GM21390 (cell line): ENCODE results near the gene CFAP97D1.

Experiments used
- ATAC-seq: cut with Tn5 transposase; IDR thresholded peaks from one replicate; pipeline ENCODE4 v1.9.1; 2021; ENCODE audit not compliant: unreplicated experiment

CFAP97D1 gene

GRCh38 chr17:43780135-43780534, at the start of gene CFAP97D1:
CFAP97D1 (plus strand) TSS chr17:43780435; CDS start chr17:43780463, 28 bp downstream.
- ATAC-seq, result no peak

DNA sequence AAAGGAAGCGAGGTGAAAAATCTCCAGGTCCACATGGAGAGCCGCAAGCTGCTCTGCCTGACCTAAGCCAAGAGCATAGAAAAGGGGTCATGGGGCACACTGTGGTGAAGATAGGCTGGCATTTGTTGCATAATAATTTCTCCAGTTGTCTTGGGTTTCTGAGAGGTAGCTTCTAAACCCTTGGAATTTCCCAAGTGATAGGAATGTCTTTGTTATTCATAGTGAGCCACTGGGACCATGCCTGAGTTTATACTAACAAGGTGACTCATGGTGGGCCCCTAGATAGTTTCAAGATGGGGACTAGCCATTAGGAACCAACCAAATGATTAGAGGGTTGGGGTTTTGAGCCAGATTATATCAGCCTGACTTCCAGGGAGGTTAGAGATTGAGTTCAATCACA, 47.3 kb upstream of the CFAP97D1 start:
- ATAC-seq, result no peak

DNA sequence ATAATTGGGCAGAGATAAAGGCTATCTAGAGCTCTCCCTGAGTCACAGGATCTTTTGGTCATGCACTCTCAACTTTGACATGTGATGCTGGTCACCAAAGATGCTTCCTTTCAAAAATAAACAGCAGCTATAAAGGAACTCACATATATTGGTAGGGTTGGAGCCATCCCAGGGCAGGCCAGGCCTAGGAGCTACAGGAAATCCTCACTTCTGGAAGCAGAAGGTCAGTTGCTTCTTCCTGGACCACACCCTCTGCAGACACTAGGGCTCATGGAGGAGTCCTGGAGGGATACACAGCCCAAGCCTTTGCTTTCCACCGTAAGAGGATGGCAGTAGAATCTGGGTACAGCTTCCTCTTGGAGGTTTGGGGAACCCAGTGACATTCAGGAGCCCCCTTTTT, 46.3 kb upstream of the CFAP97D1 start:
- ATAC-seq, result no peak

- ATAC-seq, result no peak
These were observed 45.9 kb upstream of the CFAP97D1 start for GRCh38 chr17:43734376-43734775.

DNA sequence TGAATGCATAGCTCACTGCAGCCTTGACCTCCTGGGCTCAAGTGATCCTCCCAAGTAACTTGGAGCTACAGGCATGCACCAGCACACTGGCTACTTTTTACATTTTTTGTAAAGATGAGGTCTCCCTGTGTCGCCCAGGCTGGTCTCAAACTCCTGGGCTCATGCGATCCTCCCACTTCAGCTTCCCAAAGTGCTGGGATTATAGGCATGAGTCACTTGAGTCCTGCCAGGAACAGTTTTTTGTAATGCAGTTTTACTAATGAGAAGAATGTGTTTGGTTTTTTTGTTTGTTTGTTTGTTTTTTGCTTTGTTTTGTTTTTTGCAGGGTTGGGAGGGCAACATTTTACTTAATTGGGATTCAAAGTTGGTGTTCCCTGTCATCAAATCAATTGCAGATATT, 43.8 kb upstream of the CFAP97D1 start:
- ATAC-seq, result no peak

DNA sequence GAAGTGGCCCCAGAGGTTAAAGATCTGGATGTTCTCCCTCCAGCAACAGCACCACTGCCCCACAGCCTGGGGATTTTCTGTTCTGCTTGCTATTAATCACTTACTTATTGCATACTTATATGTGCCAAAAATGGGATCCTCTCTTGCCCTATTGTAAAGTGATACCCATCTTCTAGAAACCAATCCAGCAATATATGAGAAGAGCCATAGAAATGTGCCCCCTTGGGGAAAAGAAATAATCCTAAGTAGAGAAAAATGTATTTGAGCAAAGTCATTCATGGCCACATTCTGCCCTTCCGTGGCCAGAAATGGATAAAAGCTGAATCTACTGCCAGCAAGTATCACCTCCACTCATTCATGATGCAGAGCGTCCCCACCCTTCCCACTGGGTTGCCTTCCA, 42.5 kb upstream of the CFAP97D1 start:
- ATAC-seq, result no peak

DNA sequence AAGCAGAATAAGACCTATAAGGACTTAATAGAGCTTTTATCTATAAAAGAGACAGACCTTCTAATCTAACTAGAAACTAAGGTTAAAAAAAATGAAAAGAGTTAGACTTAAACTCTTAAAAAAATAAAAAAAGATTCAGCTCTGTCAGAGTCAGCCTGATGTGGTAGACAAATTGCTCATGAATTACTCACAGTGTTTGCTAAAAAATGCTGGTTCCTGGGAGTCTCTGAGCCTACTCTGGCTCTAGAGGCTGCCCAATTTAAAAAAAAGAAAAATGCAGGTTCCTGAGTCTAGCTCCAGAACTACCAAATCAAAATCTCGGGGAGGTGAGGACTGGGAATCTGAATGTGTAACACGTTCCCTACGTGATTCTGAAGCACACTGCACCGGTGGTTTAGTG, 39.7 kb upstream of the CFAP97D1 start:
- no peak for ATAC-seq

DNA sequence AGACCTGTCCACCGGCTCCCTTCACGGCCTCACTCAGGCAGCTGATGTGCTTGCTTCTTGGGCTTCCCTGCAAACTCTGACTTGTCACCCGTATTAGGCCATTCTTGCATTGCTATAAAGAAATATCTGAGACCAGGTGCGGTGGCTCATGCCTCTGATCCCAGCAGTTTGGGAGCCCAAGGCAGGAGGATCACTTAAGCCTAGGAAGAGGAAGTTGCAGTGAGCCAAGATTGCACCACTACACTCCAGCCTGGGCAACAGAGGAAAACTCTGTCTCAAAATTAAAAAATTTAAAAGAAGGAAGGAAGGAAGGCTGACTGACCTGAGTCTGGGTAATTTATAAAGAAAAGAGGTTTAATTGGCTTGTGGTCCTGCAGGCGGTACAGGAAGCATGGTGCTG, 38.6 kb upstream of the CFAP97D1 start:
- ATAC-seq, result no peak

- no peak for ATAC-seq
These were observed 34.7 kb upstream of the CFAP97D1 start for GRCh38 chr17:43745541-43745940.

GRCh38 chr17:43750153-43750552, 30.1 kb upstream of the CFAP97D1 start:
- no peak for ATAC-seq

- ATAC-seq, result no peak
These were observed 26.6 kb upstream of the CFAP97D1 start for GRCh38 chr17:43753493-43754129.

DNA sequence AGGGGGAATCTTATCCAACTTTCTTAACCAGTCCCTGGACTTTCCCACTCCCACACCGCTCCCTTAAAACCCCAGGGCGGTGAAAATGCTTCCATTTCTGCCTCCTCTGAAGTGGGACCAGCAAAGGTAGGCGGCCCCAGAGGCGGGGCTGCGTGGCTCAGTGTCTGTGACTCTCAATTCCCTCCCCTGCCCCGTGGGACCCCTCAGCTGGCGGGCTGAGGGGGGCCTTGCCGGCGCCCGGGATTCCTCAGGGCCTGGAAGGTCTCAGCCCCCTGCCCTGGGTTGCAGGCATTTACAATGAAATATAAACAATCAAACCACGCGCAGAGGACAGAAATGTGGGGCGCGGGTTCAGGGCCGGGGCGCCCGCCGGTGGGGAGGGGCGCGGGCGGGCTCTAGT, 25.3 kb upstream of the CFAP97D1 start:
- ATAC-seq, result no peak

GRCh38 chr17:43755389-43755875, 24.8 kb upstream of the CFAP97D1 start:
- ATAC-seq, result no peak

GRCh38 chr17:43756201-43756600, 24.0 kb upstream of the CFAP97D1 start:
- no peak for ATAC-seq

DNA sequence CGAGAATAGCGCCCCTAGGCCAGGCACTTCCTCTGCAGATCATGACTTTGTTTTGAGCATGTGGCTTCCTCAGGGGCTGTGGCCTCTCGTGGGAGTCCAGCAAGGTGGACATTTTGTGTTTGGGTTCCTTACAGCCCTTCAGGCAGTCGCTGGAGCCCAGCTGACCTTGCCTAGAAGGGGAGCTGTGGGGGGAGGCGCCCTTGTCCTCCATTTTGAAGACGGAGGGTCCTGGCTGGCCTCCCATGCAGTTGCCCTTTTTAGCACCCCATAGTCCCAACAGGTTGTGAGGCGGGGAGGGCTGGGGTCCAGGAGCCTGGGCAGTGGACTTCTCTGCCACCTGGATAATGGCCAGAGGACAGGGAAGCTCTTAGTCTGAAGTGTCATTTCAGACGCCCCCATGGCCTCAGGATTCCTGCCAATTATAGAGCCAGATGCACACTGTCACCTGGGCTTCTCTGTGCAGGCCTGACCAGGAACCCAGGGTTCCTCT, 23.0 kb upstream of the CFAP97D1 start:
- no peak for ATAC-seq

DNA sequence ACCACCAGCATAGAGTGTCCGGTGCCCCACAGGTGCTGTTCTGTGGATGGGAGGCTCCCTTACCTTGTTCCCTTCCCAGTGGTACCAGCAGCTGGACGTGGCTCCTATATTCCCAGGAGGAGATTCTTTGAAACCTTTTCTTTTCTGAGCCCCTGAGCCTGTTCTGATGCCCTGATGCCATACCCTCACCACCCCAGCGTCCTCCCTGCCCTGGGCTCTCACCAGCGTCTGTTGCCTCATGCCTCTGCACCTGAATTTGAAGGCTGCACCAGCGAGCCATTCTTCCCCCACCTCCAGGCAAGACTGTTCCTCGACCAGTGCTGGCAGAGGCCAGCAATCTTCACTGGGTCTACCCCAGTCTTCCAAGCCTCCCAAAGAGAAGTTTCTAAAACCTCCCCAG, 22.1 kb upstream of the CFAP97D1 start:
- ATAC-seq, result no peak

- no peak for ATAC-seq
These were observed 21.6 kb upstream of the CFAP97D1 start, which contains the start of gene SOST for GRCh38 chr17:43758497-43759174. SOST (minus strand) TSS chr17:43758791; CDS start chr17:43758741, 50 bp downstream.

- ATAC-seq, result no peak
These were observed 20.4 kb upstream of the CFAP97D1 start for GRCh38 chr17:43759836-43760235.

DNA sequence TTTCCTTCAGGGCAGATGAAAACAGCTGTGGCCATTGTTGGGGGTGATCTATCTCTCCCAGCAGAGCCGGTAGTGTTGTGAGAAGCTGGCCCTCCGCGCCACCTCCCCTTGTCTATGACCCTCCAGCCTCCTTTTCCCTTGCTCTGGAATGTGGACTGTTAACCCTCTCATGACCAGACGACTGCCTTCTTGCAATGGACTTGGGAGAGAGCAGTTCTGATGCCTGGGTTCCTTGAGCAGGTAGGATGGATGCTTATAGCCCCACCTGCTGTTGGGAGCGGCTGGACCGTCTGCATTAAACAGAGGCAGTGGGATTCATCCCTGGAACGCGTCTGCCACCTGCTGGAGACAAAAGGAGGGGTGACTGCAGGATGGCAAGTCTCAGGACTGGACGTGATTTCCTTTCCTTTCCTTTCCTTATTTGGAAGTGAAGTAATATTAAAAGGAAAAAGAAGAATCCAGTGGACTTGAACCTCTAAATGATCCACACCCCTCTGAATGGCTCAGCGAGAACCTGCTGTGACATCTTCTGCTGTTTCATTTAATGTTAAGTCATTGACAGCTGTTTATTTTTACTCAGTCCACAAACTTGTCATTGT, 19.9 kb upstream of the CFAP97D1 start:
- ATAC-seq, result no peak

DNA sequence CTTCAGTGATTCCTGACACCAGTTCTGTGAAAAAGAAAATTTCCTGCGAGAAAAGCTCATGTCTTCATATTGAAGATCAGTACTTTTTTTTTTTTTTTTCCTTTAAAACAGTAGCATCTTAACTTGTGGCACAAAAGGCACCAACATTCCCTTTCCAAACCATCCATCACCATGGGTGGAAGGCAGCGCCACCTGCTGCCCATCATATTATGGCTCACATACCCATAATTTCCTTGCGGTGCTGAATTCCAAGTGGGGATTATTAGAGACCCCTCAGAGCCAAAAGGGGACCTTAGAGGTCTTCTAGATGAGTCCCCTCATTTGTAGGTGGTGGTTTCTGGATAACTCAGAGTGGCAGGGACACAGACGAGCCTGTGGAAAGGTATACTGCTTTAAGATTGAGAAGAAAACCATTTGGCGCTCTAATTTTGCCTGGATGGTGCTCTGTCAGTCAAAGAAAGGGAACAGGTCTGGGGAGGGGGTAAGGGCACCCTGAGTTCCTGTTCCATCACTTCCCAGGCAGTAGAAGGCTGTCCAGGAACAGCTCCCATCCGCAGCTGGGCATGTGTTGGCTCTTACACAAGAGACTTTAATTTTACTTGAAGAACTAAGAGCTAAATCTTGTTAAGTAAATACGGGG, 13.7 kb upstream of the CFAP97D1 start:
- ATAC-seq, result no peak

DNA sequence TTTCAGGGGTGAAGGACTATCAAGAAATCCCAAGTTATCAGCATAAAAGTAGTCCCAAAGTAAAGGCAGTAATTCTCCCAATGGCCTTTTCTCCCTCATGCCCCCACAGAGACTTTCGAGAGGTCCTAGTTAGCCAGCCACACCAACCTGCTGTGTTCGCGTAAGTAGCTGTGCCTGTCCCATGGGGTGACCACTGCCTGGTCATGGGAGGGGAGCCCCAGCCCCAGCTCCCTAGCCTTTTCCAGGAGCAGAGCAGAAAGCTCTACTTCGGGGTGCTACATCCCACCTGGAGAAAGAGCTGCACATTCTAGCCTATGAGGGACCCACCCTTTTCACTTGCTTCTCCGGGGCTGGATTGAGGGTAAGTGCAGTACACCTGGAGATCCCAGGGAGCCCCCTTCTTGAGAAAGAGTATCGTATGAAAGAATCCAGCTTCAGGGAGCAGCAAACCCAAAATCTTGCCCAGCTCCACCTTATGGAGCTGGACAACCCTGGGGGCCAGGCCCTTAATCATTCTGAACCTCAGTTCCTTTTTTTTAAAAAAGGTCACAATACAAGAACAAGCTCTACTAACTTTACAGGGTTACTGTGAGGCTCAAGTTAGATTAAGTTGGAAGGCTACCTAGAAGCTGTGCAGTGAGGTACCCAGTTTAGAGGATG, 13.1 kb upstream of the CFAP97D1 start:
- ATAC-seq, result no peak
